HL-60/S4 (cell line): ENCODE results near the gene MCUB.

Source experiments
- in situ Hi-C: fragments of 300-500 bp; cut with MboI; formaldehyde crosslinking; loops from 2 replicates; pipeline ENCODE4 v1.14.3; 2022; ENCODE audit warnings: low sequenced_read_pairs

MCUB gene

GRCh38 chr4:109624536-109624935 is 64.5 kb downstream of the MCUB start:
- in situ Hi-C loops, result no loop called here

GRCh38 chr4:109627361-109627760 is 67.3 kb downstream of the MCUB start:
- in situ Hi-C loops, result no loop called here

DNA sequence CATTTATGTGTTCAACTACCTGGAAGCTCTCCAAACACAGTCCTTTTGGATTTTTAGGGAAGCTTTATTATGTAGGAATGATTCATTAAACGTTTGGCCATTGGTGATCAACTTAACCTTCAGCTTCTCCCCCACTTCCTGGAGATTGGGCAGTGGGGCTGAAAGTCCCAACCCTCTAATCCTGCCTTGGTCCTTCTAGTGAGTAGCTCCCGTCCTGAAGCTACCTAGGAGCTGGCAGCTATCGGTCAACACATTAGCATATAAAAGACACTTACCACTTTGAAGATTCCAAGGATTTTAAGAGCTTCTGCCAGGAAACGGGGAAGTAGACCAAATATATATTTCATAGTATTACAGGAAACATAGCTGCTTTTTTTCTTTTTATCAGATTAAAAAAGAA is 69.7 kb downstream of the MCUB start:
- in situ Hi-C loops, result no loop called here

DNA sequence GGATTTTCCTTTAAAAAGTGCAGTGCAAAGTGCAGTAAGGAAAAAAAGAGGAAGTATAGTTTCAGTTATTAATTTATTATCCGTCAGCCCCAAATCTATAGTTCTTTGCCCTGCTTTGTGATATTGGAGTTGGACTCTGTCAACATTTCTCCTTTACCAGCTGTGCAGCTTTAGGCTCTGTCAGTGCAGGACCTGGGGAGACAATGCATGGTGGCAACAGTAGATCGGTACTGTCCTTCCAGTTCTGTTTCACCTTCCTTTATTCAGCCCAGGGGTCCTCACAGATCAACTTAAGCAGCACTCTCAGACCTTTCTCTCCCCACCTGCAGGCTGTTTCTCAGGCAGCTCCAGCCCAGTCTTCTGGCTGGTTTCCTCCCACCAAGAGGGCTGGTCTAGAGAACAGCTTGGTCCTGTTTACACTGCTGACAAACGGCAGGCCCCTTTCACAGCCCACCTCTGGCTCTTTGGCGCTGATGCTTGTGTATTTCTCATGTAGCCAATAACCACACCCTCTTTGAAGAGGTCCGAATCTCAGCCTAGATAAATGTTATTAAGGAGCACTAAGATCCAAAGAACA is 71.6 kb downstream of the MCUB start:
- in situ Hi-C loops, result no loop called here

GRCh38 chr4:109640644-109641043 is 80.6 kb downstream of the MCUB start:
- in situ Hi-C loops, result no loop called here

DNA sequence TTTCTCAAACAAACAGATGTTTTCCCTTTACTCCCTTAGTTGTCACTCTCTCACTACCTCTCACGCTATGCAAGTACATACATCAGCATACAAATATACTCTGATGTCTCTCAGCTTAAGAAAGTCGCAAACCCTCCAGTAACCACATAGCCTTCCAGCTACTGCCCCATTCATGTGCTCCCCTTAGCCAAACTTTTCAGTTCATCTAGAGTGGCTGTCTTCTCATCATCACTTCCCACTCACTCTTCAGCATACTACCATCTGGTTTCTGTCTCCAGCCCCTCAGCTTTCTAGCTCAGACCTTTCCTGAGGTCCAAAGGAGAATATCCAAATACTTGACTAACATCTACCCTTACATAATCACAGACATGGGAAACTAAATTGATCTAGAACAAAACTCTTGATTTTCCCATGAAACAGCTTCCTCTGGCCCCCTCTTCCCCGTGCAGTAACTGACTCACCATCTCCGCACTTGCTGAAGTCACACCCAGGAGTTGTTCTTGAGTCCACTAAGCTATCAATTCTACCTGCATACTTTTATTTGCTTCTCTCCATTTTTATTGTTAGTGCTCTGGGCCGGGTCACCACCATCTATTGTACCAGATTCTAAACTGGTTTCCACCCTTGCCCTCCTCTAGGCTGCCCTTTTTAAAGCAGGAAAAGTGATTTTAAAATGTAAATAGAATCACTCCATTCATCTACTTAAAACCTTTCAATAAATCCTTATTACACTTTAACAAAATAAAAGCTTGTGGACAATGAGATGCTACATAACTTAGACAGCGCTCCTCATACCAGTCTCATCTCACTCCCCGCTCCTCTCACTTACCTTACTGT is 86.0 kb downstream of the MCUB start:
- in situ Hi-C loops, result no loop called here

GRCh38 chr4:109648266-109648996 is 88.4 kb downstream of the MCUB start:
- in situ Hi-C loops, result no loop called here

GRCh38 chr4:109648997-109649575 is 89.0 kb downstream of the MCUB start:
- in situ Hi-C loops, result no loop called here

DNA sequence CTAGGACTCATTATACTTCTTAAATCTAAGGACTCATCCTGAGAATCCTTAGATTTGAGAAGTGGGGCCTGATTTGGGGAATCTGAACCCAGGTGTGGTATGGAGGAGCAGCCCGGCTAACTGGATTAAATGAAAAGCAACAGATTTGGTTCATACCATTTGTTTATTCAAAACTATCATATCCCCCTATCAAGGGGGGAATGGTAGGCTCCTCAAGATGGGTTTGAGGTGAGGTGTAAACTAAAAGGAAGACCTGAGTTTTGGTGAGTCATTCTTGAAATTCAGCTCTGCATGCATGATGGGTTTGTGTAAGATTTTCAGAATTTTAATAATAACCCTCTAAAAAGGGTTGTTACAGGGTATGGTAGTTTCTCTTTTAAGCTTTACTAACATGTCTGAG is 89.8 kb downstream of the MCUB start:
- in situ Hi-C loops, result no loop called here

DNA sequence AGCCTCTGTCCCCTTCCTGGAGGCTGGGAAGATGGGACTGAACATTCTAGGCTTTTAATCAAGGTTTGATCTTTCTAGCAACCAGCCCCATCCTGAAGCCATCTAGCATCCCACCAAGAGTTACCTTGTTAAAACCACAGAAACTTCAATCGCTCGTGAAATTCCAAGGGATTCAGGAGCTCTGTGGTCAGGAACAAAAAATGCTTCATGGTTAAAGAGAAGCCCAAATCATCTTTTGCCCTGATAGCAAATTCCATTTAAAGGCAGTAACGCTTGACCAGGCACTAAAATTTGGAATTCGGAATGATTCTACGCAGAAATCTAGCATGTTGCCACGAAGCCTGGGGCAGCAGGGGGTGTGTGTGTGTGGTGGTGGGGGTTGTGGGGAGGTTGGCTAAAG is 95.3 kb downstream of the MCUB start:
- in situ Hi-C loops, result no loop called here

GRCh38 chr4:109657854-109658418 is 97.9 kb downstream of the MCUB start:
- in situ Hi-C loops, result no loop called here

GRCh38 chr4:109658871-109659410 is 98.9 kb downstream of the MCUB start:
- in situ Hi-C loops, result no loop called here

DNA sequence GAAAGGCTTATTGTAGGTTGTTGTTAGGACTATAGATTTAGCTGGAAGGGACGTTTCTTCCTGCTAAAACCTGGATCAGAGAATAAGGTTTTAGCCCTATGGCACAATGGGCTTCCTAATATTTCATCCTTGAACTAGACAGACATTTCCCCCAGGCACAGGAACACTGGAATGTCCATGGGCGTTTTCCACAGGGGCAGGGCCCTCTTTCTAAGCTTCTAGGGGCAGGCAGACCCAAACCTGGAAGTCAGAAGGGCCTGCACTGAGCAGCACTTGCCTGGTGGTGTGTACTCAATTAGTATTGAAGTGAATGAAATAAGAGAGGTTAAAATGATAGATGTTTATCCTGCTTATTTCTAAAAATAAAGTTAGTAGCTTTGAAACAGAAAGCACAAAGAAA is 102.1 kb downstream of the MCUB start:
- in situ Hi-C loops, result no loop called here

DNA sequence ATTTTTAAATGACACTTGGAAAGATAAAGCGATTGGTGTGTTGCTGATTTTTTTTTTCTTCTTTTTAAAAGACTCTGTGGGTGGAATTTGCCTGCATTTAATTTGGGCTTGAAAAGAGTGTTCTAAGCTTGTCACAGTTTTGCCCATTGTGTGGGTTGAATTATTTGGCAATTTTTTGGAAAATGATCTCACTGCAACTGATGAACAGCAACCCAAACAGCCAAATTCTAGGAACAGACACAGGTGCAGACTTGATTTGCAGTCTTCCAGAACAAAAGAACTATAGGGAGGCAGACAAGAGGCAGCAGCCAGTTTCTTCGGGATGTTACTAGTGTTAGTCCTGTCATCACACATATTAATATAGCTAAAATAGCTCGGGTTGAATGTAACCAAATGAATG is 102.7 kb downstream of the MCUB start:
- in situ Hi-C loops, result no loop called here

- in situ Hi-C loops, result no loop called here
Observed at GRCh38 chr4:109665783-109666485, 105.9 kb downstream of the MCUB start.

- in situ Hi-C loops, result no loop called here
Observed at GRCh38 chr4:109671350-109671749, 111.3 kb downstream of the MCUB start.

GRCh38 chr4:109672169-109672930 is 112.3 kb downstream of the MCUB start:
- in situ Hi-C loops, result no loop called here

GRCh38 chr4:109673303-109673702 is 113.3 kb downstream of the MCUB start:
- in situ Hi-C loops, result no loop called here

GRCh38 chr4:109675181-109675580 is 115.1 kb downstream of the MCUB start:
- in situ Hi-C loops, result no loop called here

DNA sequence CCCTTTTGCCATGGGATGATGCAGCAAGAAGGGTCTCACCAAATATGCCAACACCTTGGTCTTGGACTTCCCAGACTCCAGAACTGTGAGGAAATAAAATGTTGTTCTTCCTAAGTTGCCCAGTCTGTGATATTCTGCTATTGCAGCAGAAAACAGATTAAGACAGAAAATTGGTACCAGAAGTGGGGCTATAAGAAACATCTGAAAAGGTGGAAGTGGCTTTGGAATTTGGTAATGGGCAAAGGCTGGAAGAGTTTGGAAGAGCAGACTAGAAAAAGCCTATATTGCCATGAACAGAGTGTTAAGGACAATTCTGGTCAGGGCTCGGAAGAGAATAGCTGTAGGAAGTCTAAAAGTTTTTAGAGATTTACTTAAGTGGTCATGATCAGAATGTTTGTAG is 115.8 kb downstream of the MCUB start:
- in situ Hi-C loops, result no loop called here
